ENCODE measurements around the gene FAM168A. TPM values are rescaled to one million over a fixed set of nuclear protein-coding genes. Genes with fewer than 3 reads are reported as not detected.

Gene FAM168A
- total and polyA plus RNA-seq, 10 of the 15 experiments (the other 5 are each of a cell fraction or from before 2014, with no cell fraction given): 1.7 to 20.0 (median 10.0) TPM

DNA sequence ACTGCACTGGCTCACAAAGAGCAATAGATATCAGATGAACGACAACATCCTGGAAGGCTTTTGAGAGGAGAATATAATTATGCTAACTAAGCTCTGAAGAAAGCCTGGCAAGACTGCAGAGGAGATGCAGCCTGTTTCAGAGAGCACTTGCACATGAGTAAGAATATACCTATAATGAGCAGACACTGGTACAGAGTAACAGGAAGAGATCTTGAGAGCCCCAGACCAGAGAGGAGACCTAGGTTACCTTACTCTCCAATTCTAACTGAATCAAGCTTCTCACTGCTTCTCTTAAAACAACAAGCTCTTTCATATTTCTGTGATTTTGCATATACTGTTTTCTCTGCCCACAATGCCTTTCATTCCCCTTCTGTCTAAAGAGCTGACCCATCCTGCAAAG lies 66.5 kb downstream of the FAM168A start:
- H3K4me3 ChIP-seq: no peak overlapping the region
- ChIA-PET RAD21 (ENCODE audit: unreplicated experiment) (interaction anchor here (1.1 to 1.4 kb wide), 4 partner anchors 9 to 52 kb away, joined by 3 to 5 read pairs (median 4); no protein-coding TSS in a partner anchor), SMC1A (ENCODE audit: uncharacterized antibody, unreplicated experiment) (interaction anchor here (0.7 to 2.1 kb wide), 6 partner anchors 10 to 65 kb away, joined by 4 to 16 read pairs (median 4); no protein-coding TSS in a partner anchor), POLR2A (interaction anchor here (0.7 to 1.5 kb wide), 3 partner anchors 10 to 62 kb away, joined by 3 to 6 read pairs (median 4); no protein-coding TSS in a partner anchor), CTCF (interaction anchor here (0.6 to 1.5 kb wide), 2 partner anchors 33 to 518 kb away, joined by 3 to 6 read pairs; no protein-coding TSS in a partner anchor)
- intact Hi-C loops (cut with micrococcal nuclease; ENCODE audit: unreplicated experiment): no loop called here
- no peak for TF ChIP-seq SUPT20H (IDR thresholded peaks at IDR 0.05; ENCODE audit: borderline replicate concordance, control insufficient read depth, low read depth, low read length)
- no peak for TF ChIP-seq MXI1 (IDR thresholded peaks at IDR 0.05; ENCODE audit: low read depth, low read length)
- TF ChIP-seq STAT3 (IDR thresholded peaks at IDR 0.05; ENCODE audit: low read depth, low read length): no peak
- TF ChIP-seq POU2F2 (IDR thresholded peaks at IDR 0.05; ENCODE audit: borderline replicate concordance, low read depth, low read length): no peak
- no peaks in the 10 kb centered on the region for H3K9me3 ChIP-seq (replicated peaks; ENCODE audit: control insufficient read depth, insufficient read depth, low read length)
- no peaks in the 10 kb centered on the region for H3K27me3 ChIP-seq (replicated peaks in 1 of 2; ENCODE audit: control insufficient read depth in 2 of 2, insufficient read depth in 2 of 2, low read length in 1 of 2)
- peaks cover 11% of the 10 kb centered on the region for H3K4me1 ChIP-seq (ENCODE audit: control insufficient read depth, insufficient read depth, low read length)
- FAIRE-seq (no peak), DNase-seq (ENCODE audit: low read depth, low spot score) (no peak), ATAC-seq (peak; percentile 28; the same call in 2 of the 3 replicates)
- in situ Hi-C loops (cut with MboI): no loop called here
- no peak overlapping the region for H3K9ac ChIP-seq (ENCODE audit: control insufficient read depth, insufficient read depth, low read length)
- 31% methylated on average over 1 of the region's 1 CpG for WGBS (ENCODE audit: insufficient coverage, insufficient replicate concordance, low lambda C conversion rate, missing lambda C conversion rate)
- H3K4me2 ChIP-seq (ENCODE audit: control insufficient read depth, insufficient read depth): no peak overlapping the region
- H4K20me1 ChIP-seq (ENCODE audit: control insufficient read depth, insufficient read depth): no peaks in the 10 kb centered on the region
- H2AFZ ChIP-seq (ENCODE audit: control insufficient read depth, low read depth, low read length): no peak overlapping the region
- no peaks in the 10 kb centered on the region for H3K36me3 ChIP-seq (ENCODE audit: control insufficient read depth in 2 of 2, insufficient read depth in 2 of 2, low read length in 1 of 2)
- peaks cover 2% of the 10 kb centered on the region; the same call in 1 of the 2 replicates for H3K79me2 ChIP-seq (ENCODE audit: control insufficient read depth, insufficient read depth, low read length)
- BruUV-seq (replicated peaks): no TSS peak
- no peak overlapping the region for H3K27ac ChIP-seq (ENCODE audit: control insufficient read depth, insufficient read depth)

DNA sequence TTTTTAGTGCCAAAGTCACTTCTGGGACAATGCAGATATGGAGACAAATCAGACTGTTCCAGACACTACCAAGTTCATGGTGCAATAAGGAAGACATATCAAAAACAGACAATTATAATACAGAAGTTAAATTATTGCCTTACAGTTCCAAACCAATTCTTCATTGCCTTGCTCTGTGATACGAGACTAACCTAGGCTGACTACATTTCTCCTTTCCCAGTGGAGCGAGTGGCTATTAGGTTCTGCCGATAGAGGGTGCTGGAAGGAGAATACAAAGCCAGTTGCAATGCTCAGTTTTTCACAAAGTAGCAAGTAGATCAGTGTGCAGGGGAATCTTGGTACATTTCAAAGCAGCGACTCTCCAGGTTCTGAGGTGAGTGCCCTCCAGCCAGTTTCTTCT lies 67.8 kb downstream of the FAM168A start:
- WGBS (ENCODE audit: insufficient coverage, insufficient replicate concordance, low lambda C conversion rate, missing lambda C conversion rate): 98% methylated on average over 4 of the region's 4 CpGs
- Histone ChIP-seq H3K36me3 (ENCODE audit: control insufficient read depth in 2 of 2, insufficient read depth in 2 of 2, low read length in 1 of 2) (no peaks in the 10 kb centered on the region), H3K4me2 (ENCODE audit: control insufficient read depth, insufficient read depth) (no peak overlapping the region), H3K9ac (ENCODE audit: control insufficient read depth, insufficient read depth, low read length) (no peak overlapping the region), H4K20me1 (ENCODE audit: control insufficient read depth, insufficient read depth) (no peaks in the 10 kb centered on the region), H3K9me3 (replicated peaks; ENCODE audit: control insufficient read depth, insufficient read depth, low read length) (no peaks in the 10 kb centered on the region), H3K4me1 (ENCODE audit: control insufficient read depth, insufficient read depth, low read length) (peaks cover 11% of the 10 kb centered on the region), H3K4me3 (no peak overlapping the region), H3K79me2 (ENCODE audit: control insufficient read depth, insufficient read depth, low read length) (peaks cover 2% of the 10 kb centered on the region; the same call in 1 of the 2 replicates), H3K27me3 (replicated peaks in 1 of 2; ENCODE audit: control insufficient read depth in 2 of 2, insufficient read depth in 2 of 2, low read length in 1 of 2) (no peaks in the 10 kb centered on the region), H2AFZ (ENCODE audit: control insufficient read depth, low read depth, low read length) (no peak overlapping the region), H3K27ac (ENCODE audit: control insufficient read depth, insufficient read depth) (no peak overlapping the region)
- DNase-seq (ENCODE audit: low read depth, low spot score): no peak
- no TSS peak for BruUV-seq (replicated peaks)
- RAD21 ChIA-PET (ENCODE audit: unreplicated experiment): interaction anchor here (0.6 to 1.2 kb wide), 3 partner anchors 34 to 195 kb away, joined by 3 to 5 read pairs (median 5); no protein-coding TSS in a partner anchor
- intact Hi-C loops (cut with micrococcal nuclease; ENCODE audit: unreplicated experiment) (no loop called here), in situ Hi-C loops (cut with MboI) (no loop called here)
- ATAC-seq: no peak
- no peak for FAIRE-seq
- CTCF ChIA-PET: interaction anchor here (1.1 to 2.9 kb wide), 3 partner anchors 20 to 179 kb away, joined by 3 to 6 read pairs (median 3); no protein-coding TSS in a partner anchor
- SMC1A ChIA-PET (ENCODE audit: uncharacterized antibody, unreplicated experiment): interaction anchor here (0.6 to 4.5 kb wide), 6 partner anchors 8 to 66 kb away, joined by 4 to 30 read pairs (median 6); no protein-coding TSS in a partner anchor
- TF ChIP-seq, protein P1, sequence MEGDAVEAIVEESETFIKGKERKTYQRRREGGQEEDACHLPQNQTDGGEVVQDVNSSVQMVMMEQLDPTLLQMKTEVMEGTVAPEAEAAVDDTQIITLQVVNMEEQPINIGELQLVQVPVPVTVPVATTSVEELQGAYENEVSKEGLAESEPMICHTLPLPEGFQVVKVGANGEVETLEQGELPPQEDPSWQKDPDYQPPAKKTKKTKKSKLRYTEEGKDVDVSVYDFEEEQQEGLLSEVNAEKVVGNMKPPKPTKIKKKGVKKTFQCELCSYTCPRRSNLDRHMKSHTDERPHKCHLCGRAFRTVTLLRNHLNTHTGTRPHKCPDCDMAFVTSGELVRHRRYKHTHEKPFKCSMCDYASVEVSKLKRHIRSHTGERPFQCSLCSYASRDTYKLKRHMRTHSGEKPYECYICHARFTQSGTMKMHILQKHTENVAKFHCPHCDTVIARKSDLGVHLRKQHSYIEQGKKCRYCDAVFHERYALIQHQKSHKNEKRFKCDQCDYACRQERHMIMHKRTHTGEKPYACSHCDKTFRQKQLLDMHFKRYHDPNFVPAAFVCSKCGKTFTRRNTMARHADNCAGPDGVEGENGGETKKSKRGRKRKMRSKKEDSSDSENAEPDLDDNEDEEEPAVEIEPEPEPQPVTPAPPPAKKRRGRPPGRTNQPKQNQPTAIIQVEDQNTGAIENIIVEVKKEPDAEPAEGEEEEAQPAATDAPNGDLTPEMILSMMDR (IDR thresholded peaks at IDR 0.05 in 2 of 3, conservative IDR thresholded peaks at IDR 0.05 in 1 of 3; ENCODE audit: control insufficient read depth in 2 of 3, extremely low read depth in 1 of 3, insufficient read depth in 1 of 3, low read depth in 3 of 3, low read length in 3 of 3): peak in 1 of 3 experiments; percentile 27; a peak in 1 of 6 replicates
- no peak for TF ChIP-seq NFIC (IDR thresholded peaks at IDR 0.05; ENCODE audit: low read depth, low read length)
- no peak for TF ChIP-seq RAD51 (IDR thresholded peaks at IDR 0.05)
- POLR2A ChIA-PET: interaction anchor here (0.6 to 2.5 kb wide), 4 partner anchors 9 to 19 kb away, joined by 5 to 15 read pairs (median 7); no protein-coding TSS in a partner anchor
